GM04504 (cell line): ENCODE data around the gene DAB1.

Experiments used
- DNase-seq: peaks from one replicate; pipeline ENCODE4 v3.0.0-alpha.2; 2012; ENCODE audit warnings: low read depth

DAB1 gene

DNA sequence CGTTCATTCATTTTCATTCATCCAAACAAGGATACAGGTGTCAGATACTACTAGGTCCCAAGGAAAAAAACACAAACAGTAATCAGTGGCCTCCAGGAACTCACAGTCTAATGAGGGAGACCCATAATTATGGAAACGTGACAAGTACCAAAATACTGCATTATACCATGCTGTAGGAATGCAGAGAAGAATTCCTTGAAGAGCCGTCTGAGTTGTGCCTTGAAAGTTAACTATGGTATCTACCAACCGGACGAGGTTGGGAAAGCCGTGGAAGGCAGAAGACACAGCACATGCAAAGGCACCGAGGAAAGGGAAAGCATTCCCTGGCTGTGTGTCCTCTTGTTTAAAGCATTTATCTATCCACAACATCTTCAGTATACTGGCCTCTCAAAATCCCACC is 206.0 kb downstream of the DAB1 start:
- no peak for DNase-seq

DNA sequence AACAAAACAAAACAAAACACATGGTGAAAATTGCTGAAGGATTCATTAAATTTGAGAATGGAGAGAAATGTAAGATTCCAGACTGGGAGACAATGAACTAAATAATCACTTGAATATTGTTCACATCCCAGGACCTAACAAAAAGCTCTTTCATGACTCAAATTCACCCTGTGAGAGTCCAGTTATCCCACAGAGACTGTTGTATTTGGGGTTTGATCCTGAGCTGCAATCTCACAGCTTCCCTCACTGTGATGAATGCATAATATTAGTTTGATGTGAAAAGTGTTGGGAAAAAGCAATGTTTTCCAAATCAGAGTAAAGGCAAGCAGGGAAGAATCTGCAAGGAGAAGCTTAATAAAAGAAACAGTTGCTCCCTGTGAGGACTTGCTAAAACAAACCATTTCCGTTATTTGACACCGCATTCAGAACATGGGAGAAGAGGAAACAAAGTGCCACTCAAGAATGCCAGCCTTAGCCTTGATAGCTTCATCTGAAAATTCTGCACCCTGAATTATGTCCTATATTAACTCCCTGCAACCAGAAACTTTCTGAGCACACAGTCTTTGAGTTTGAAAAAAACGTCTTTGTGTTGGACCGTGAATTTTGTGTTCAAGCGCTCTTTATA is 208.8 kb downstream of the DAB1 start:
- DNase-seq, result no peak

DNA sequence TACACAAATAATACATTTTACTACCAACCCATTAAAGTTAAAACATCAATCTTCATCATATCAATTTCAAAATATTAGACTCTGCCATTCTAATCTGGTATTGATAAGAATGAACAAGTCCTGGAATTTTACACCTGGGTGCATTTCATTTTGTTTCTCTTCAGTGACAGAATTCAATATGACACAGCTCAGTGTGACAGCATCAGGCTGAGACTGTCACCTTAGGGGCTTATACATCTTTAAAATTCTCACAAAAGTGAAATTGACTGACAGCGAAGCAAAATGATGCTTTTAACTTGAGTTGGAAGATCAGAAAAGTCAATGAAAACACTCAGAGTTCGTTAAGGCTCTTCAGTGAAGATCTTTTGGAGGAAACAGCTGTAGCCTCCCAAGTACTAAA is 213.0 kb downstream of the DAB1 start:
- DNase-seq, result no peak

DNA sequence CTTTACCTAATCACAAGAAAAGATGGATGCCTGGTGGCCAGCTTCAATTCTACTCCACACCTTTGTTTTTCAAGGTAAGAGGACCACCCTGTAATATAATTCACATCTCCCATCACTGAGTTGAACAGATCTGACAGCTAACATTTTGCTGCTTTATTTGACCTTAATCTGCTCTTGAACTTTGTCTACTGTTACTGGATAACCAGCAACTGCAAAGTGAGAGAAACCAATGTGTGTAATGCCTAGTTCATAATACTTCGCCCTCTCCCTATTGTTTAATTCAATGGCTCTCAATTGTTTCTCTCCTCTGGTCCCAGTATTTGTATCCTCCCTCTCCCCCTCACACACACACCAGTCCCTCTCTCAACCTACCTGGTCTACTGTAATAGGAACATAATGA is 214.4 kb downstream of the DAB1 start:
- no peak for DNase-seq

DNA sequence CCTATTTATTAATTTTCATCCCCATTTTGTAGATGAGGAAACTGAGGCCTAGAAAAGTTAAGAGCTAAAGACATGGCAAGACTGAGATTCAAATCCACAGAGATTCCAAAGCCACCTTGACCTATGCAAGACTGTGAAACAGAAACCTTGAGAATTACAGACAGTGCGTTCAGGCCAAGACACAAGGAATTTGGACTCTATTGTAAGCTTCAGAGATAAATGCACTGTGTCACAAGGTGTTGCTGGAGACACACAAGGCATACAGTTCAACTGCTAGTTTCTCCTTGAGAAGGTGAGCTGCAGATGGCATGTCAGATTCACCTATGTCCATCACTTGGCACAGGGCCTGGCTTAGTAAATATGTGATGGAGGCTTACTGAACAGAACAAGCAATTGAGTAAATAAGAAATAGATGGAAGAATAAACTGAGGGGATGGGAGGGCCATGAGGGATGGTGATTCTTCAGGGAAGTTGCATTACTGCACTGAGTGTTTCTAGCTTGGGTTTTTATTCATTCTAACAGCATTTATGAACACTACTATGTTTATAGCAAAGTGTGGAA is 215.0 kb downstream of the DAB1 start:
- no peak for DNase-seq

DNA sequence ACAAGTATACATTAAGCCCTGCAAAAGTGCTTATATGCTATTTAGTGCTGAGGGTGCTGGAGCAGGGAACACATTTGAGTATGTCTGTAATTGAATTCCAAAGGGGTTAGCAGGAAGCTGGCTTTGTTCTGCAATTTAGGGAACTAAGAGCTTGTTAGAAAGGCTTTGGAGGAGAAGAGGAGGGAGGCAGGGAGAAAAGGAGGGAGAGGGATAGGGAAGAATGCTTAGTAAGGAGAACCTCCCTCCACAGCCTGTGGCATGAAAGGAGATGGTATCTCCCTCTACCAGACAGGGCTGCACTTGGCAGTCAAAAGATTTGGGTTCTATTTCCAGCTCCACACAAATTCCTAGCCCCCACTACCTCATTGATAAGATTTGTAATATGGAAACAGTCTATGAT is 217.8 kb downstream of the DAB1 start:
- DNase-seq, result no peak

DNA sequence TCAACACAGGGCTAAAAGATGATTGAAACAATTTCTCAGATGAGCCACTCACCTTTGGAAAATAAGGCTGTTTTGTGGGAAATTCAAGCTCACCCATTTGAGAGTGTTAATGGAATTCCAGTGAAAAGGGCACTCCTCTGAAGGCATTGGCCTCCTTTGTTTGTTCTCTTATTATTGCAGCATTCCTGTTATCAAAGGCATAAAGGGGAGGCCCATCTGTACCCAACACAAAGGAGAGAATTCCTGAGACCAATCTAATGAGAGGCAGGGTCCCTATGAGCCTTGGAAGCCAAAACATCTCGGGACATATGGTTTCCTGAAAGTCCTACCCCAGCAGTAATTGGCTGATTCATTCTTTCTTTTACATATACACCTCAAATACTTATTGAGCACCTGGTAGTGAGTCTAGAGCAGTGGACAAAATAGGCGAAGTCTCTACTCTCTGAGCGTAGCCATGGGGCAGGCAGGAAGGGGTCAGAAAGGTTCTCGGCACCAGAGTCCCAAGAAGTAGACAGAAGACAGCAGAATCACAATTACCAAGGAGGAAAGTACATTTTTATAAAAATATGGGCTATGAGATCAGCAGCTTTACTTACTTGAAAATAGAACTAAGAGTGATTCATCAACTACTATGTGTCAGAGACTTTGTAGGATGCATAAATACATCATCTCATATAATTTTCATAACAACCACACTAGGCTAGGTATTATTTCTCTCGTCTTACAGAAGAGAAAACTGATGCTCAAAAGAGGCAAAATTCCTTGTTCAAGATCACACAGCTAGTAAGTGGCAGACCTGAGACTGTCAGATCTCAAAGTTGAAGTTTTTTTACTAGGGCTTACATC is 218.7 kb downstream of the DAB1 start:
- DNase-seq, result no peak

DNA sequence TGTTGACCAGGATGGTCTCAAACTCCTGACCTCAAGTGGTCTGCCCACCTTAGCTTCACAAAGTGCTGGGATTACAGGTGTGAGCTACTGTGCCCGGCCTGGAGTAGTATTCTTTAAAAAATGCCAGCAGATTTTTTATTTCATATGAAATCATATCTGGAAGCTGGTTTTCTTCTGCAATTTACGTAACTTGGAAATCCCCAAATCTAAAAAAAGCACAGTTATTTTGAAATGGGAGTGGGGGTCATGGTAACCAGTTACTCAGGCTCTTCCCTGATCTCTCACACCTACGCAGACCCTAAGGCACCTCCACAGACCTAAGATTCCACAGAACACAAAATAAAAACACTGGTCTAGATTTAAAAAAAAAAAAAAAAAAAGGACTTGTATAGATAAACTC is 219.8 kb downstream of the DAB1 start:
- no peak for DNase-seq

DNA sequence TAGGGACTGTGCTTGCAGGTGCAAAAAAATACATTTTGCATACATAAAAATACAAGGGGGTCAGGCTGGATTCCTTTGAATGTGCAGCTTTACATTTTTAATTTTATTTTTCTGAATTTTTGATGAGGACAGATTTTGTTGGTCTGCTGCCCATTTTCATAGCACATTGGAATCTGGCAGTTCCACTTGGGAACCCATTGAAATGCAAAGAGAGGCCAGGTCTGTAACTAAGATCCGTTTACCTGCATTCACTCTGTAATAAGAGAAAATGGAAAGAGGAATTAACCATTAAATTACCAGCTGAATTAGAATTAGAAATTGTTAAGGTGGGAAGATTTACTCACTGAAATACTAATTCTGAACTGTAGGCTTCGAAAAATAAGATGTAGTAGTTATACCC is 221.6 kb downstream of the DAB1 start:
- DNase-seq, result no peak

DNA sequence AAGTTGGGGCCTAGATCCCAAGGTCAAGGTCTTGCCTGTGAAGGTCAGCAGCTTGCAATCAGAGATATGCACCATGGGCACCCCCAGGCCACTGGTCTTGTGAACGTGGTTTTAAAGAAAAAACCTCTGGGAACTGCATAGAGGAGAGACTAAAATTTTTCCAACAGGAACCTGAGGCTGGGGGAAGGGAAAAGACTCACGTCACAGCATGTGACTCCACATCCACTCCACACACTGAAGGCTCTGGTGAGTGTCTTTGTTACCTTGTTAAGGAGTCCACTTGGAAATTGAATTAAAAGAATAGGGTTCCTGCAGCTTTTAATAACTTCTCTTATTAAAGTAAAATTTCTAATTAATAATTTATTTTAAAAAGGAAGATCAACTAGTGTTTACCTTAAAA is 224.9 kb downstream of the DAB1 start:
- no peak for DNase-seq

DNA sequence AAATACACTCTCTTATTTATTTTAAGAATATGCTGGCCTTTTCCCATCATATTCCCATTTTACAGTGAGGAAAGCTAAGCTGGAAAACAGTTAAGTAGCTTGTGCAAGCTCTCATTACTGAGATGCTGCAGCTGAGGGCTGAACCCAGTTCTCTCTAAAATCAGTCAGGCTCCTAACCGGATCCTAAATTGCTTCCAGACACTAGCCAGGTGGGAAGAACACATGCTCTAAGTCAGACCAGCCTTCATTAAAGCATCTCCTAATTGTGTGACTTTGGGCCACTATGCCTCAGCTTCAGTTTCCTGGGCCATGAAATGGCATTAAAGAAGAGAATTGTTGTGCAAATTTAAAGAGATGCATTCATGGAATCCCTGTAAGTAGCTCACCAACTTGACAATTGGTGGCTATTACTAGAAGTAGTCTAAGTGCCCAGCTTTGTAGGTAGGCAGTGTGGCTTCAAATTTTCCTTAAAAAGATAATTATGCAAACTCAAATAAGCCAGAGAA is 228.4 kb downstream of the DAB1 start:
- no peak for DNase-seq

DNA sequence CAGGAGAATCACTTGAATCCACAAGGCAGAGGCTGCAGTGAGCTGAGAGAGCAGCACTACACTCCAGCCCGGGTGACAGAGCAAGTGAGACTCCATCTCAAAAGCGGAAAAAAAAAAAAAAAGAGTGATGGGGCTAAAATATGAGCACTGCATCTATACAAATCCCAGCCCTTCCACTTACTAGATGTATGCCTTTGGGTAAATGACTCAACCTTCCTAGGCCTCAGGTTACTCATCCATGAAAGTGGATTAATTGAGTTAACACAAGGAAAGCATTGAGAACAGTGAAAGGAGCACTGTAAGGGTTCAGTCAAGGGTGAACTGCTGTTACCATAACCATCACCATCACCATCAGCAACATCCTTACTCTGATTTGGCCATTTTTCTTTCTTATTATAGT is 231.6 kb downstream of the DAB1 start:
- no peak for DNase-seq

DNA sequence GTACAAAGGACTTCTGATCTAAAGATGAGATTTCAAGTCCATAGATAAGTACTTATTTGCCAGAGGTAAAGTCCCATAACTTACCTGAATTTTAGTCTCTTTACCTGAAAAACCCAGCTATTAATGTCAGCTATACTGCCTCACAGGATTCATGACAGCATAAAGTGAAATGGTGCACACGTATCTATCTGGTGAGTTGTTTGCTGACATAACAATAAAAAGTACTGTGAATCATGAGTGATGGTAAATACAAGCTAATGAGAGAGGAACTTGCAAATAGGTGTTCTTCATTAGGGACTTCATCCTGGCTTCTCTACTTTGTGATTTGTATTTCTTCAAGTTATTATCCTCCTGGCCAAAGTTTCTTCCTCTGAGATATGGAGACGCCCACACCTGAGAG is 233.0 kb downstream of the DAB1 start:
- DNase-seq, result no peak

DNA sequence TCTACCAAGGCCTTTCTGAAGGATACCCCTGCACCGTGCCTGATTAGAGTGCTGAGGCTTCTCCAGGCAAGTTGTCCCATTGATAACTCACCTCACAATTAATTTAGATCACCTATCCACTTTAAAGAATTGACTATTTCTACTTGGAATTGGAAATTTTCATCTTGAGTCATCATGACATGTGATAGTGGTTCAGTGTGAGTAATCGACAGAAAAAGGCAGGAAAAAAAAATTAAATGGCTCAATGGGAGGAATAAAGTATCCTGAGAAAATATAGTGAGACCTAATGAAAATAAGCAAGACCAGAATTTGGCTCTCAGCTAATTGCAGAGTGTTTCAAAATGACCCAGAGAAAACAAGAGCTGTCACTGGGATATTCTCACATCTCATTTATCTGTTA is 235.7 kb downstream of the DAB1 start:
- DNase-seq, result no peak

DNA sequence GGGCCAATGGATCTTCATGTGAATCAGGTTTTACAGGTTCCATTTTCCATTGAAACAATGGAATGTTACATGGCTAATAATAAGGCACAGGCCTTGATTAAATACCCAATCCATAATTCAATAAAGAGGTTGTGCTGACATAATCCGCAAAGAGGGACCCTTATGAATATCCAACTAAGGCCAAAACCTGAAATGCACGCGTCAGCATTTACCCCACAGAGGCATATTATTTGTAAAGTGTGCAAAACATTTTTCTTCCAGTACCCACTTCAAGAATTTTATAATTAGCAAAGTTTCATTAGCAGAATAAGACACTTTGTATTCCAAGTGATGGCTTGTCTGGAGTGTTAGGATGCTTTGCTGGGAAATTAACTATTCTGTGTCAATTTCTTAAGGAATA is 237.4 kb downstream of the DAB1 start:
- DNase-seq, result no peak

DNA sequence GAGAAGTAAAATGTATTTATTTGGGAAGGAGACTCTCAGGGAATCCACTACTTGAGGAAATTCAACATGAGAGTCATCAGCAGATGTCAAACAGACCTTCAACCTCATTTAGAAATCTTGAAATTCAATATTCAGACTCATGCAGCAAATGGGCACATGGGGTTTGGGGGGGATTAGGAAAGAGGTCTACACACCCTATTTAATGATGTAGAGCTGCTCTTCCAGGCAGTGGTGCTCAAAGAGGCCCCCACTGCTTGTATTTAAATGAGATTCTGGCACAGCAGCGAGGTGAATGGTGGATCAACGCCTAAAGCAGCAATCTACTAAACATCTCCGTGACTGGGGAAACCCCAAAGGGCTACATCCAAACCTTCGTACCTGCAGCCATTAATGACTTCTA is 244.9 kb downstream of the DAB1 start:
- DNase-seq, result no peak

DNA sequence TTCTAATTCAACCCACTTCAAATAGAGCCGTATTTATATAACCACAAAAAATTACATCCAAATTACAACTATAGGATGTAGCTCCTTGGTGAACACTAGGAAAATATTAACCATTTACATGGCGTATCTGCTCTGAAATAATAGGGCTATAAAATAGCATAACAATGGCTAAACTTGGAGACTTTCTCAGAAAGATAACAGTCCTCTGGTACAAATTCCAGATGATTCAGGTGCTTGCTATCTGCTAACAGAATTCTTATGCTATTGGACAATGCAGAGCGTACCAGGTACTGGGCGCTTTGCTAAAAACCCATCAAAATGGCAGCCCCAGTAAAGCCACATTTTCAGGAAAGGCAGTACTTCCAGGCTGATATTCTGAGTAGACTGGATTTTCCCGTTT is 248.4 kb downstream of the DAB1 start:
- DNase-seq, result no peak

DNA sequence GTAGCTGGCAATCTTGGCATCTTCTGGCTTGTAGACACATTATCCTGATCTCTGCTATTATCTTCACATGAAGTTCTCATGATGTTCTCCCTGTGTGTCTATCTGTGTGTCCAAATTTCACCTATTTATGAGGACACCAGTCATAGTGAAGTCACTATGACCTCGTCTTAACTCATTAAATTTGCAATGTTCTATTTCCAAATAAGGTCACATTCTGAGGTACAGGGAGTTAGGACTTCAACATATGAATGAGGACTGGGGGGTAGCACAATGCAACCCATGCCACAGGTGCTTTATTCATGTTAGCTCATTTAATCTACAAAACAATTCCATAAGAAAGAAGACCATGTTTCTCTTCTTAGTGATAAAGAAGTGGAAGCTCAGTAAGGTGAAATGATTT is 251.8 kb downstream of the DAB1 start:
- DNase-seq, result no peak

DNA sequence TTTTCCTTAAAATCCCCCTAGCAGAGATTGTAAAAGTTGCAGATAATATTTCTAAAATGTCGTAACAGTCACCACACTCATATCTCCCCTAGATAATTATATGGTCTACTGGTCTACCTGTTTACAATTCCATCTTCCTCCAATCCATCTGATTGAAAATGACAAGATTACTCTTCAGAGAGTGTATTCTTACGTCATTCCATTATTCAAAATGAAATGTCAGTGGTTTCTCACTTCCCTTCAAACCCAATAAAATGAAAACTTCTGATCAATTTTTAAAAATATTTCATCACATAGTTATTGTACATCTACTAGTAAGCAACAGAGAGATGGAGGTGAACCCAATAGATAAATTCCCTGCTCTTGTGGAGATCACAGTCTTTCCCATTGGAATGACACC is 255.9 kb downstream of the DAB1 start:
- DNase-seq, result no peak

DNA sequence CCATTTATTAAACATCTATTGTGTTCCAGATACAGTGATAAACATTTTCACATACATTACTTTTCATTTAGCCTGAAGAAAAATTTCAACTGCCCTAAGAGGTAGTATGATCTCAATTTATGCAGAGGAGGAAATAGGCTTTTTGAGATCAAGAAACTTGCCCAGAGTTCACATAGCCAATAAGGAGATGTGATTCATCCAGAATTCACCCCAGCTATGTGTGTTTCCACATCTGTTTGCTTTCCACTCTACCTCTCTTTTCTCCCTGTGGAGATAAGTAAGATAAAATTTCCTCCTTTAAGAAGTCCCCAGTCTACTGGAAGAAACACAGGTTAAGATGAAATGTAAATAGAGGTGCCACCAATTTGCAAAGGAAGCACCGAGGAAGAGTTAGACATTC is 258.3 kb downstream of the DAB1 start:
- peak; percentile 18 for DNase-seq

DNA sequence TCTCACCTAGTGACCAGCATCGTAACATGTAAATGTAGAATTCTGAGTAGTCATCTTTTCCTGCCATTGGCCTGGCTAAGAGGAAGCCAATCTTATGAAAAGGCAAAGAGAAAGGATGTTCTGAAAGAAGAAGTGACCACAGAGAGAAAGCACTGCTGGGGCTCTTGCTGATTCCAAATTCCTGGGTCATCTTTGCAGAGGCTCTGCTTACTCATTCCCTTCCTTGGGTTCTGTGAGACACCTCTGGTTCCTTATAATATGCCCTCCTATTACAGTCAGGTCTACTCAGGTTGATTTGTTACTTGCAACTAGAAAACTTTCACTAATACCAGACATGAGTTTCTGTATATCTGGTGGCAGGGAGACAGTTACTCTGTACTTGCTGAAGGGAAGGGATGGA is 259.3 kb downstream of the DAB1 start:
- no peak for DNase-seq

DNA sequence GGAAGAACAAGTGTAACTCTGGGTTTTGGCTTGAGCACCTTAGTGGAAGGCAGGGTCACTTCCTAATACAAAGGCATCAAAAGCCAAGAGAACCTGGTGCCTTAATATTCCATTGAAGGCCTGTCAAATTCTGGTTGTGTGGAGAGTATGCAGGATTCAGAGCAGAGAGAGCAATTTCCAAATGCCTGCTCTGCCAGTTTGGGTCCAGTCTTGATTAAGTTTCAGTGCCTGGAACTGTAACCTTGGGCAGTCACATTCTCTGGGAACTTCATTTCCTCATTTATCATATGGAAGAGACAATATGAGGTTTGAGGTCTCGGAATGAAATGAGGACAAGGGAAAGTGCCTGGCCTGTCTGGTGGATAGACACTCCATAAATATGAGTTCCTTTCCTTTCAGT is 260.1 kb downstream of the DAB1 start:
- no peak for DNase-seq

DNA sequence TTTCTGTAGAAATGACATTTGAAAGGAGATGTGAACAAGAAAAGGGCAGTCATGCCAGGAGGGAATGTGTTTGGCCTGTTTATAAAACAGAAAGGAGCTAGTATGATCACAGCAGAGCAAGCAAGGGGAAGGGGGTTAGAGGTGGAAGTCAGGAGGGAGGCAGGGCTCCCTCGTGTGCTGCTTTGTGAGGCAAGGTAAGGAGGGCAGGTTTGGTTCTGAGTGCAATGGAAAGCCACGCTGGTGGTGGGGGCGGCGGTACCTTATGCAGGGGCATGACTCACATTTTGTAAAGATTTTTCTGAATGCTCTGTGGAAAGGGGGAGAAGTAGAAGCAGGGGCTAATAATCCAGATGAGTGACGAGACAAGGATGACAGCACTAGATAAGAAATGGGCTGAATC is 260.5 kb downstream of the DAB1 start:
- DNase-seq, result no peak
